ENCODE results near the gene ADH7. TPM values are rescaled to one million over a fixed set of nuclear protein-coding genes. Genes with fewer than 3 reads are reported as not detected.

ADH7 gene
- total and polyA plus RNA-seq, 2 of the 8 experiments (the other 6 are each of a cell fraction or from before 2014, with no cell fraction given): not detected

DNA sequence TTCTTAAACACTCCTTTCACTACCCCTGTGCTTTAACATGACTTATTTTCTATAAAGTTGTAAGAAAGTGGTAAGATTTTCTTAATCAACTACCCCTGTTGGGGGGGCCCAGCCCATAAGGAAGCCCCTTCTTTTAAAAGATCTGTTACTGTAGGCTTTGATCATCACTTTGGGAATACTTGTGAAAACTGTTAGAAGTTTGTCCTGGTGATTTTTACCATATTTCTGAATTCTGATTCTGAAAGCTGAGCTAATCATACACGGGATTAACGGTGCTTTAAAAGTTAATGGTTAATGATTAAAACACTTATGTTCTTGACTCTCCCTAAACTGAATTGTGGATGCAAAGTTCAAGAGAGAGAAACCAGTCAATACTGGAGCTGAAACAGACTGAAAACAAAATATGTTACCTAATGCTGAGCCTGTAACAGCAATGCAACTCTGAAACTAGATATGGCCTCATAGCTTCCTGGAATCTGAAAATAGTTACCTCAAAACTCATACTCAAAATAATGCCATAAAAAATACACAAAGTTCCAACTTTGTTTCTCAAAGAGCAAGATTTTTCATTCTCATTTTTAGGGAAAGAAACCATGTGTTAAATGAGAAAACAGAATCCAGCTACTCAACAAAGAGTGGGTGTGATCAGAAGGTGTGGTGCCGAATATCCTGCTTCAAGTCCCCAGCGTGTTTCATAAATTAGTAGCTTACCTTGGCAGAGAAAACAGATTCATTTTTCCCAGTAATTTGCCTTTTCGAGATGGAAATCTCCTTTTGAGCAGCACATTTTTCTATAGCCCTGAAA lies 31.6 kb downstream of the ADH7 start:
- no peaks in the 10 kb centered on the region for H4K20me1 ChIP-seq (replicated peaks in 1 of 2; ENCODE audit: control insufficient read depth in 1 of 2, insufficient read depth in 2 of 2, low read length in 2 of 2)
- H4K8ac ChIP-seq (ENCODE audit: extremely low read depth, insufficient read depth, low read length): no peak overlapping the region
- H2BK15ac ChIP-seq (ENCODE audit: low read length): no peak overlapping the region
- no peak overlapping the region for H2BK12ac ChIP-seq (ENCODE audit: low read depth, low read length)
- H3K23ac ChIP-seq (ENCODE audit: insufficient read length): no peak overlapping the region
- no peak for TF ChIP-seq JUND (IDR thresholded peaks at IDR 0.05; ENCODE audit: low read length)
- TF ChIP-seq HDAC2 (IDR thresholded peaks at IDR 0.05; ENCODE audit: borderline replicate concordance in 1 of 2, low read depth in 2 of 2, low read length in 2 of 2): no peak
- TF ChIP-seq ASH2L (IDR thresholded peaks at IDR 0.05; ENCODE audit: low read length): no peak
- no peak for TF ChIP-seq SIRT6 (IDR thresholded peaks at IDR 0.05; ENCODE audit: low read length)
- no peak for TF ChIP-seq SIX5 (IDR thresholded peaks at IDR 0.05; ENCODE audit: low read depth, low read length)
- TF ChIP-seq, protein P1, sequence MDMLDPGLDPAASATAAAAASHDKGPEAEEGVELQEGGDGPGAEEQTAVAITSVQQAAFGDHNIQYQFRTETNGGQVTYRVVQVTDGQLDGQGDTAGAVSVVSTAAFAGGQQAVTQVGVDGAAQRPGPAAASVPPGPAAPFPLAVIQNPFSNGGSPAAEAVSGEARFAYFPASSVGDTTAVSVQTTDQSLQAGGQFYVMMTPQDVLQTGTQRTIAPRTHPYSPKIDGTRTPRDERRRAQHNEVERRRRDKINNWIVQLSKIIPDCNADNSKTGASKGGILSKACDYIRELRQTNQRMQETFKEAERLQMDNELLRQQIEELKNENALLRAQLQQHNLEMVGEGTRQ (IDR thresholded peaks at IDR 0.05; ENCODE audit: low read length): no peak
- no peak for TF ChIP-seq MAFK (IDR thresholded peaks at IDR 0.05; ENCODE audit: low read depth, low read length)
- no peak for TF ChIP-seq SUZ12 (IDR thresholded peaks at IDR 0.05; ENCODE audit: low read length)
- TF ChIP-seq BRCA1 (IDR thresholded peaks at IDR 0.05; ENCODE audit: low read depth, low read length): no peak
- no peak for TF ChIP-seq RBBP5 (IDR thresholded peaks at IDR 0.05; ENCODE audit: borderline replicate concordance, low read depth, low read length)
- TF ChIP-seq CHD1 (IDR thresholded peaks at IDR 0.05; ENCODE audit: low read depth, low read length): no peak
- no peak overlapping the region for H2BK5ac ChIP-seq (ENCODE audit: low read depth, low read length)
- H2BK20ac ChIP-seq (ENCODE audit: low read length): no peak overlapping the region
- CTCF ChIA-PET (ENCODE audit: partially characterized antibody): interaction anchor here (0.6 to 4.7 kb wide), 35 partner anchors 8 to 1089 kb away, joined by 3 to 25 read pairs (median 3); partner anchors contain the start of genes ADH5 and METAP1
- no peak overlapping the region for H3K9ac ChIP-seq (replicated peaks in 1 of 4; ENCODE audit: extremely low read depth in 1 of 4, low read depth in 3 of 4, low read length in 3 of 4)
- H2AFZ ChIP-seq (ENCODE audit: low read length): no peak overlapping the region
- H3K56ac ChIP-seq (replicated peaks; ENCODE audit: insufficient read length, low read depth, low read length): no peak overlapping the region
- H3K18ac ChIP-seq (ENCODE audit: extremely low read depth, low read length): no peak overlapping the region
- FAIRE-seq (no peak), DNase-seq (ENCODE audit: low read depth in 1 of 2, low spot score in 2 of 2) (no peak)
- H3K79me1 ChIP-seq (ENCODE audit: low read depth, low read length): no peaks in the 10 kb centered on the region
- no peaks in the 10 kb centered on the region for H3K79me2 ChIP-seq (ENCODE audit: control insufficient read depth in 1 of 2, insufficient read depth in 2 of 2, low read length in 2 of 2)
- no peak overlapping the region for H3K4ac ChIP-seq (replicated peaks; ENCODE audit: insufficient read length, low read depth, low read length)
- no peak overlapping the region for H3K4me3 ChIP-seq (ENCODE audit: extremely low read depth in 1 of 4, insufficient read depth in 2 of 4, low read depth in 3 of 4, low read length in 4 of 4)
- no peak overlapping the region for H2AK5ac ChIP-seq (ENCODE audit: low read depth, low read length)
- no peak overlapping the region for H4K91ac ChIP-seq (replicated peaks; ENCODE audit: insufficient read length, low read length)
- H3K4me1 ChIP-seq (replicated peaks in 1 of 4; ENCODE audit: control insufficient read depth in 3 of 4, insufficient read depth in 4 of 4, low read length in 3 of 4): peaks cover 0 to 4% (median 1%) of the 10 kb centered on the region in 4 experiments; a peak in 4 of 7 replicates
- H3K27me3 ChIP-seq (replicated peaks in 1 of 4; ENCODE audit: control insufficient read depth in 3 of 4, extremely low read depth in 1 of 4, insufficient read depth in 3 of 4, low read length in 3 of 4): no peaks in the 10 kb centered on the region
- no peaks in the 10 kb centered on the region for H3K36me3 ChIP-seq (ENCODE audit: control insufficient read depth in 2 of 4, insufficient read depth in 4 of 4, low read length in 3 of 4)
- POLR2A ChIA-PET (ENCODE audit: partially characterized antibody): interaction anchor here (0.9 kb wide), 1 partner anchor 314 kb away, joined by 3 read pairs; the partner anchor contains the start of gene ADH5
- H3K9me3 ChIP-seq (ENCODE audit: insufficient read depth in 2 of 2, low read depth in 1 of 2, low read length in 1 of 2): no peaks in the 10 kb centered on the region
- H3K23me2 ChIP-seq (ENCODE audit: low read depth, low read length): no peaks in the 10 kb centered on the region
- H3K27ac ChIP-seq (ENCODE audit: low read depth, low read length): no peak overlapping the region
- H3K4me2 ChIP-seq (ENCODE audit: insufficient read depth in 1 of 2, low read depth in 2 of 2, low read length in 2 of 2): no peak overlapping the region
- H4K5ac ChIP-seq (ENCODE audit: insufficient read length, low read depth, low read length): no peak overlapping the region
- WGBS, 2 experiments (ENCODE audit: extremely low coverage in 1 of 2, insufficient coverage in 1 of 2, insufficient read length in 1 of 2, insufficient replicate concordance in 2 of 2, low coverage in 1 of 2, low lambda C conversion rate in 2 of 2, missing lambda C conversion rate in 1 of 2): 93% methylated on average over 5 of the region's 5 CpGs; no CpG with 5 or more reads in 1 of the 2 experiments
- no peak overlapping the region for H2BK120ac ChIP-seq (replicated peaks; ENCODE audit: low read depth, low read length)
- H3K14ac ChIP-seq (ENCODE audit: insufficient read length): no peak overlapping the region

All from H1 (cell line).